GM19351 (cell line): Measurements from ENCODE around the gene SPEF2.
"Not testable (repeated sequence)": the region's sequence is repeated elsewhere in the genome, so short reads cannot be mapped to it uniquely, and the experiment has no call there.

Experiments
- ATAC-seq: cut with Tn5 transposase; IDR thresholded peaks from one replicate; pipeline ENCODE4 v1.9.1; 2021; ENCODE audit warnings: mild to moderate bottlenecking, moderate library complexity; ENCODE audit not compliant: unreplicated experiment

Gene SPEF2

DNA sequence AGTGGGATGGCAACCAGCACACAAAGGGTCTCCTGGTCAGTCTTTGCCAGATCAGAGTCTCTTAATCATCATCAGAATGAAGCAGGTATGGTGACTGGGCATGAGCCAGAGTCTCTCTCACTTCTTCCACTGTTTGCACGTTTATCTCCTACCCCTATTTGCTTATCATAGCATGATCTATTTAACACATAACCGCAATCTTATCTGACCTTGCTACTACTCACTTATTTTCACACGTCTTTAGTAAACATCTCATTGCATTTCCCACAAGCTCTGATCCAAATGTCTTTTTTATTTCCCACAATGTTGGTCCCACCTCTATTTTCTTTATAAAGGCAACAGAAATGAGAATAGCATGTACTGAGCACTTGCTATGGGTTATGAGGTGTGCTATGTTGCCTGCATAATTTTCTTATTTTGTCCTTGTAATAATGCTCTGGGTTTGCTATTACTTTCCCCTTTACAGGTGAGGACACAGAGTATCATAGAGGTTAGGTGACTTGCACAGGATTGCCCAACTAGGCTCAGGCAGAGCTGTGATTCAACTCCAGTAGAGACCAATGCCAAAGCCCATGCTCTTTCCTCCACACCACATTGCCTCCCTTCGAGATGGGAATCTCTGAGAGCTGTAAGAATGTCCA lies 199.3 kb downstream of the SPEF2 start:
- no peak for ATAC-seq

DNA sequence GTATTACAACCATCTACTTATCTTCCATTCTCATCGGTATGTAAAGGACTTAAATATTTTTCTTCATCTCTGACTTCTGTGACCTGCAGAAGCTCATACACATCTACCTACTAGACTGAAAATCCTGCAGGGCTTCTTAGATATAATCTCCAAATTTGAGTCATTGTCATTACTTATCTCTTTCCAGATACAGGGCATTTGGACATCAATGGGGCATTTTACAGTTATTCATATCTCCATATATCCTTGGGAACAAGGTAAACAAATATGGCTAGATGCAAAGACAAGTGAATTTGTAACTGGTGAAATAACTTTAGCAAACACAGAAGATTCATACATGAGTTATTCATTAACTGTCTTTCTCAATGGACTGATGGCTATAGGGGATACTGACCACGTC lies 201.4 kb downstream of the SPEF2 start:
- no peak for ATAC-seq

DNA sequence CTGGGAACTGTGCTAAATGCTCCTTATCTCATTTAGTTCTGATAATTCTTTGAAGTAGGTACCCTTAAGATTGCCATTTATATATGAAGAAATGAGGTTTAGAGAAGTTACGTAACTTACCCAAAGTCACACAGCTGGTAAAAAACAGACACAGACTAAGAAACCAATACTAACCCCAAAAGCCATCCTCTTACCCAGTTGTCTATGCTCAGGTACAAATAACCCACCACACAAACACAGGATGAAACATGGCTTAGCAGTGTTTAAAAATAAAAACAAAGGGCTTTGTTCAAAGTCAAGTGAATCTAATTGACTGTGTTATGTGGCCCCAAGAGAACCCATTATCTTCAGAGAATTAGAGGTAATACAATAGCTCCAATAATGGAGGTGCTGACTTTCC lies 202.0 kb downstream of the SPEF2 start:
- ATAC-seq, result no peak

DNA sequence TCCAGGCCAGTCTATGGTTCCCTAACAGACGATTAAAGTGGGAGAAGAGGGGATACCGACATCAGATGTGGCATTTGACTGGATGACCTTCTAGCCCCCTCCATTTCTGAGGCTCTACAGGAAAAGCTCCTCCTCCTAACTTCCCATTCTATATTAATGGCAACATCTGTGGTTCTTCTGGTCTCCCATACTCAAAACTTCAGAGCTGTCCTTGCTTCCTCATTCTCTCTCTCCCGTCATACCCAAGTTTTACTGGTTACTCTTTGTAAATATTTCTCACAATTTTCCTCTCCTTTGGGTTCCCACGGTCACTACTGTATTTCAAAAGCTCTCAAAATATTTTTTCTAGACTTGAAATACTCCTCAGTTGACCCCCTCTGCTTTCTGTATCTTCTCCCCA lies 203.1 kb downstream of the SPEF2 start:
- ATAC-seq, result no peak

DNA sequence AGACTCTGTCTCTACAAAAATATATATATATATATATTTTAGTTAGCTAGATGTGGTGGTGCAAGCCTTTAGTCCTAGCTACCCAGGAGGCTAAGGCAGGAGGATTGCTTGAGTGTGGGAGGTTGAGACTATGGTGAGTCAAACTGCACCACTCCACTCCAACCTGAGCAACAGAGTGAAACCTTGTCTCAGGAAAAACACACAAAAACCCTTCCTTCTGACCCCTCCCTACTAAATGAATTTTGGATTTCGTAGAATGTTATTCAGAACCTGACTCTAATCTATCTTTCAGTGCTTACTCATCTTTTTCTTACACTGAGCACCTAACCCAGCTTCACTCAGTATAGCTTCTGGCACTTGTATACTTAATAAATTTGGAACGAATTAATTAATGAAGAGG lies 203.8 kb downstream of the SPEF2 start:
- no peak for ATAC-seq

DNA sequence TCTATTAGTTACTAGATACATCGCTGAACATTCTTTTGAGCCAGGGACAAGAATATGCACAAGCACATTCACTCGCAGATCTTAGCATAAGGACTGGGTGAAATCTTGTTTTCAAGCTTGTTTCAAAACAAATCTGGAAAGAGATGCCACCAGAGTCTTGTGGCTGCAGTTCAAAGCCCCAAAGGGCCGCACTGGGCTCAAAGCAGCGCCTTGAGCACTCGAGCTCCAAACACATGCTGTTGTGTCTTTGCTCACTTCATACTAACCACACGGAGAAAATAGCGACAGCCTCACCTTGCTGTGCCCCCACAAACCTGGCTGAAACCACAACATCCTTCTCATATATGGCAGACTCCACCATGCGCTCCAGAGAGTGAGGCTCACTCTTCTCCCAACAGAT lies 204.8 kb downstream of the SPEF2 start:
- no peak for ATAC-seq

DNA sequence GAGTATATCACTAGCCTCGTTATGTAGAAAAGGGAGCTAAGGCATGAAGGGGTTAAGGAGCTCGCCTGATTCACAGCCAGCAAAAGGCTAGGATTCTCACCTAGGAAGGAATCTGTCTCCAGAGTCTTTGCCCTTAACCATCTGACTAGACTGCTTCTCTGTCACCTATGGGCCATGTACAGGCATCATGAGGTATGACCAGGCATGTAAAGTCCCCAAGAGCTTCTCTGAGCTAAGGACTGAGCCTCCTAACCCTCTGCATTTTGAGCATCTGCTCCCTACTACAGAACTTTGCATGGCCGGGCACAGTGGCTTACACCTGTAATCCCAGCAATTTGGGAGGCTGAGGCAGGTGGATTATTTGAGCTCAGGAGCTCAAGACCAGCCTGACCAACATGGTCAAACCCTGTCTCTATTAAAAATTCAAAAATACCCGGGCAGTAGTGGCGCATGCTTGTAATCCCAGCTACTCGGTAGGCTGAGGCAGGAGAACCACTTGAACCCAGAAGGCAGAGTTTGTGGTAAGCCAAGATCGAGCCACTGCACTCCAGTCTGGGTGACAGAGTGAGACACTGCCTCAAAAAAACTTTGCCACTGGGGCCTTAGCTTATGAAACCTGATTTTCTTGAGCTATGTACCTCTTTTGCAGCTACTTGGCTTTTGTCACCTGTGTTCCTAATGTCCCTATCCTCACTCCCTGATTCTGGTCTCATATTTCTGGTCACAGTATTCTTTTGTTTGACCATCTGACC lies 205.9 kb downstream of the SPEF2 start:
- ATAC-seq, result no peak

DNA sequence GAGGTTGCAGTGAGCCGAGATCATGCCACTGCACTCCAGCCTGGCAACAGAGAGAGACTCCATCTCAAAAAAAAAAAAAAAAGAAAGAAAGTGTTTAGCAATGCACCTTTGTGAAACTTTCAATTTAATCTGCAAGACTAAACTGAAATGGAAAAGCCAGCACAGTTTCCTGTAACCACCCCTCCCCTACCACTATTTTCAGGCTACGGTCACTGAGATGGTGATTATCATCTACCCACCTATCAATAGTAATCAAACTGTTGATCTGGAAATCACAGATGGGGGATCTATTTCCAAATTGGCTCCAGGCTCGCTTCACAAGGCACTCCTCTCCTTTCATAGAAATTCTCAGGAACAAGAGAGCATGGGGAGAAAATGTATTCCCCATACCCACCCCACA lies 208.4 kb downstream of the SPEF2 start:
- no peak for ATAC-seq

DNA sequence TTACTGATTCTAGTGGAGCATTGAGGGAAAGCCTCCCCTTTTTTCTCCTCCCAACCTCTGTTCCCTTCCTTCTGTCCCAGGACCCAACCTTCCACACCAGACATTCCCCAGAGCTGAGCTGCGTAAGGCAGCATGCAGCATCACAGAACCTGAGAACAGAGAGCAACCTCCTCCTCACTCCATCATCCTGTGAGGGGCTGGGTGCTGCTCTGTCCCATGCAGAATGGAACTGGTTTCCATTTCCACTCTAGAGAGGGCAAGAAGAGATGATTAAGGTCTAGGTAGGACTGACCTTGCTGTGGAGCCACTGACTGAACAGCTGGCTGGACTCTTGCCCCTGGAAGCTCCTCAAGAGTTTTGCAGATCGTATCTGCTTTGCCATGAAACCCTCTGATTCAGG lies 208.9 kb downstream of the SPEF2 start:
- ATAC-seq, result no peak

DNA sequence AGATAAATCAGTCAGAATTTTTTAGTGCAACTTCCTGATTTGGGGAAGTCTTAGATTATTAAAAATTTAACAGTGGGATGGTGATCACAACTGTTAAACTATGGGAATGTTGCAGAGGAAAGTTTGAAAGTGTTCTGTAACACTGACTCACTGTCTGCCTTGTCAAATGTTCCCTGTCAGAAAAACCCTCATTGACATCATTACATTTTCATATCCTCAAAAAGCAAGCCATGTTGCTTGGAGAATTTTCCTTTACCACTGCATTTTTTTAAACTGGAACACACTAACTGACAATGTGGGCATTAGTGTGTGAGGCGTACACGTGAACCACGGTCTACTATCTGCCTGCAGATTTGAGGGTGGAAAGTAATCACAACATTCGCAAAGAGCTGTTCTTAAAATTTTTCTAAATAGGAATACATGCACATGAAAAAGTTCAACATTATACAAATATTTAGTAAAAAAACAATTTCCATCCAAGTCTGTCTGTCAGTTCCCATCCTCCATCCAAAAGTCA lies 210.5 kb downstream of the SPEF2 start:
- ATAC-seq, result no peak

DNA sequence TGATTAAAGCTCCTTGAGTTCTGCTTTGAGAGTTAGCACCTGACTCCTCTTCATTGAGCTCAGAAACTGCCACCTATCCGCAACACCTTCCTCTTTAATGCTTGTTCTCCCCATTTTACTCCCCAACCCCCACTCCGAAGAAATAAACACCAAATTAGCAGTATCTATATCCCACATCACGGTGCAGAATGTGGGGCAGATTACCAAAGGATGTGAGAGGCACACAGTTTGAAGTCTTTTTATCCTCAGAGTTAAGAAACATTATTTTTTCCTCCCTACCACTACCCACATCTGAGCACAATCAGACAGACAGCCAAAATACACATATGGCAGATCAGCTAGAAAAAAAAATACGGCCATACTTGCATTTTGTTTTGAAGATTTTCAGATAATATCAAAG lies 212.9 kb downstream of the SPEF2 start:
- ATAC-seq, result no peak

DNA sequence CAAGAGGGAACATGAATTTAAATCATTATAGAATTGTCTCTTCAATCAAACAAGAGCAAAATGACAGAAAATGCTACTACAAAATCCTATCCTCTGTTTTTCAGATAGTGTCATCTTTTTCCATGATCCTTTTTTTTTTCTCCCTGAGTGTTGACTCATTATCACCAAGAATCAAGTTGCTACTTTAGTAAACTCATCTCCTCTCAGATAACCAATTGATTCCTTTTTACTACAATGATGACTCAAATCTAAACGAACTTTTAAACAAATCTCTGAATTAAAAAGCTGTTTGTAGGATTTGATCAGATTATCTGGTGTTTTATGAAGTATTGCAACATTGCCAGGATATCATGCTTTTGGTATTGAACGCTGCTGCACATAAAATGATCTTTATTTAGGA lies 215.1 kb downstream of the SPEF2 start:
- ATAC-seq, result no peak

DNA sequence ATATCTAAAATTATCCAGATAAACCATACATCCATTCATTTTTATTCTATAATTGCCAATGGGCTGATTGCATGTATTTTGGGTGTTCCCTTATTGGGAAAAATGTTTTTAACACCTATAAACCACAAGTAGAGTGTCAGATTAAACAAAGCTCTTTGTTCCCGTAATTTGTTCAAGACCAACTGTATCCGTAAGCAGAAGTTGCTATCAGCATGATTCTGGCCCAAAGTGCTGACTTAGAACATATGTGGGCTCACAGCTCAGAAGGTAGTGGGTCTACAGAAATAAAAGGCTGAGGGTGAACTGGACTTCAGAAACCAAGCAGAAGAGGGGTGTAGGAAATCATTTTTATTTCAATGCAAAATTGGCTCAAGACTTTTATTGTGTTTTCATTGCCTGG lies 215.6 kb downstream of the SPEF2 start:
- ATAC-seq, result no peak

DNA sequence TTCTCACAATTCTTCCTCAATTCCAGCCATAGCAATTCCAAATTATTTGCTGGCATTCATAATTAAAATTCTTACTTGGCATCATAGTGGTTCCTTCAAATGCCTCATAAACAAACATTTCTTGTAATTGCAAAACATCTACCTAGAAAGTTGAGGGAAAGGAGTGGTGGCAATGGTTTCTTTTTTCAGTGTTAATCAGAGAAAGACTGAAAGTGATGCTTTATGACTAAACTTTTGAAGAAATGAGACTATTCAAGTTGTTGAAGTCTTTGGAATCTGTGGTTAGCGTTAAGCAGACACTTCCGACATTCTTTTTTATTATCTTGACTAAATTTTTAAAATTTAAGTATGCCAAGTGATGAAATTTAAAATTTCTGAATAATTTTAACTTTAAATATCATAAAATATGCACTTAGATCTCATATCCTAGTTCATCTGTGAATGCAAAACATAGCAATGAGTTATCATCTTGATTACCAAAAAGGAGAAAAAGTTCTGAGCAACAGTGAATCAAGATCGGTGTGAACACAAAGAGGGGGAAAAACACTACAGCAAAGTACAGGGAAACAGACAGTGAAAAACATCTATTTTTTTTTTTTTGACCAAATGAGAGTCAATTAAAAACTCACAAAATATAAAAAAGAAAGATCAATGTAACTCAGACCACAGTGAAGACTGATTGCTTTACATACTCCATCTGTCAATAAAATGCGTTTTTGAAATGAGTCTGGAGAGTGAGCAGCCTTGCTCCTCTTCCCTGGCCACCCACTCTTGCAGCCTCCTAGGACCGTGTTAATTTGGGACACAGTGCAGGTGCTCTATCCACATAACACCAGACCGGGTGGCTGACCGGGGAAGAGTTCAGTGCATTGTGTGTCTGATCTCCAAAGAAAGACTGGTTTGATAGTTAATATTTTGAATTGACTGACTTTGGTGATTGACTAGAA lies 218.4 kb downstream of the SPEF2 start:
- ATAC-seq, result peak; percentile 72

DNA sequence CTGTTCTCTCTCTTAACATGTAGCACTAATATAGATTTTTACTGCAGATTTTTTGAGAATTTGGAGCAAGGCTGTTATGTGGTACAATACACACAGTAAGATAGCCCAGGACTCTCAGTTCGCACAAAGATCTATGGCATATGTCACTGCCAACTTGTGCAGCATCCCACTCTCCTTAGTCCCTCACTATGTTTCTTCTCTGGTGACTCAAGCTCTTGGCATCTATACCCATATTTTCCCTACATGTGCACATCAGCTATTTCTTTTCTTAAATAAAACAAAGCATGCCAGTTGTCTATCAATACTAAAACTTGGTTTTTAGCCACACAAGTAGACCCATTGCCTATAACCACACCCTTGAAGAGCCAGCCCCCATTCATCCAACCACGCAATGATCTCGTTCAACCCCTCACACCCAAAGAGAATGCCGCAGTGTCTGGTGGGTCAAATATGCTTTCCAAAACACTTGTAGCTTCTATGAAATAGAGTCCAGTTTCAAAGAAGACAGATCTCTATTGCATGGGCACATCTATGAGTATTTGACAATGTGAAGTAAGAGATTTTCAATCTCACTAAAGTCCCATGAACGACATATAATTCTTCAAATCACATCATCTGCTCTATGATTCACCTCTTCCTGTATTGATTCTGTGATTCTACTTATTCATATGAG lies 220.8 kb downstream of the SPEF2 start:
- no peak for ATAC-seq

DNA sequence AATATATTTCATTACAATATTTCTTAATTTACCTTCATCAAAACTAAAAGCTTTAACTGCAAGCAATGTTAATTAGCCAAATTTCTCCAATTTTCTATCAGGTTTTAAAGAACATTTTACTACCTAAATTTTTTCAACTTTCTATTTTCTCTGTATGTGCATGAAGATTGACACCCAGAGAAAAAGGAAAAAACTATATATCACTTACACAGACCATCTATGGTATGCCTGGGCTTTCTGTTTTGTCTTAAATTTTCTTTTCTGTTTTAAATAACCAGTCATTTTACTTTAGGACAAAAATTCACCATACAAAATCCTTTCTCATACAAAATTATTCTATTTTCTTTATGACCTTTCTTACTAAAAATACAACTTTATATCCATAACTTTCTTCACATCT lies 225.2 kb downstream of the SPEF2 start:
- no peak for ATAC-seq

DNA sequence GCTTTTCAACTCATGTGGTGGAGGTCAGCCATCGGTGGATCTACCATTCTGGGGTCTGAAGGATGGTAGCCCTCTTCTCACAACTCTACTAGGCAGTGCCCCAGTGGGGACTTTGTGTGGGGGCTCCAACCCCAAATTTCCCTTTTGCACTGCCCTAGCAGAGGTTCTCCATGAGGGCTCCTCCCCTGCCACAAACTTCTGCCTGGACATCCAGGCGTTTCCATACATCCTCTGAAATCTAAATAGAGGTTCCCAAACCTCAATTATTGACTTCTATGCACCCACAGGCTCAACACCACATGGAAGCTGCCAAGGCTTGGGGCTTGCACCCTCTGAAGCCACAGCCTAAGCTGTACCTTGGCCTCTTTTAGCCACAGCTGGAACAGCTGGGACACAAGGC lies 227.8 kb downstream of the SPEF2 start:
- ATAC-seq, result not testable (repeated sequence)

DNA sequence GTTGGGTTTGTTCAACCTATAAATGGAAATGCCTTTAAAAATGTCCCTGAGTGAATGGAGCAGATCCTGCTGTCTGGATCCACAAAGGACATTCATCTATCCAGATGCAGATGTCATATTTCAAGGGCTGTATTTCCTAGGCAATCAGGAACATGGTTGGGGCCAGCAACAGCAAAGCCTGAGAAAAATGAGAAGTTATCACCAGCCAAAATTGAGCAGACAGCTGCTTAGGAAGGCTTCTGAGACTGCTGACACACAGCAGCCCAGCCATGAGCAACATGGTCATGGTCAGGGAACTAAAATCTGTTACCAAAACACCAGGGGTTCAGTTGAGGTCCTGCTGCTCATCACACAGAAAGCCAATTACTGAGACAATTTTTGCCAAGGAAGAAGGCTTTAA lies 229.8 kb downstream of the SPEF2 start:
- no peak for ATAC-seq

DNA sequence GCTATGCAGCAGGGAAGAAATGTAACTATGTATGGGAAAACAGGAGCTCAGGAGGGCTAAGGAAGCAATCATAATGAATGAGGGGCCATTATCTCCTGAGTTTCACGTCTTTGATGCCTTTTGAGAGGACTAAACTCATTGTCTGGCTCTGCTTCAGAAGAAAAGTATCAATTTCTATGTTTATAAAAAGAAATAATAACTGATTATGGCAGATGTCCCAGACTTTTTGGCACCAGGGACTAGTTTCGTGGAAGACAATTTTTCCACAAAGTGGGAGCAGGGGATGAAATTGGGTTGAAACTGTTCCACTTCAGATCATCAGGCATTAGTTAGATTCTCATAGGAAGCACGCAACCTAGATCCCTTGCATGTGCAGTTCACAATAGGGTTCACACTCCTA lies 230.3 kb downstream of the SPEF2 start:
- no peak for ATAC-seq

DNA sequence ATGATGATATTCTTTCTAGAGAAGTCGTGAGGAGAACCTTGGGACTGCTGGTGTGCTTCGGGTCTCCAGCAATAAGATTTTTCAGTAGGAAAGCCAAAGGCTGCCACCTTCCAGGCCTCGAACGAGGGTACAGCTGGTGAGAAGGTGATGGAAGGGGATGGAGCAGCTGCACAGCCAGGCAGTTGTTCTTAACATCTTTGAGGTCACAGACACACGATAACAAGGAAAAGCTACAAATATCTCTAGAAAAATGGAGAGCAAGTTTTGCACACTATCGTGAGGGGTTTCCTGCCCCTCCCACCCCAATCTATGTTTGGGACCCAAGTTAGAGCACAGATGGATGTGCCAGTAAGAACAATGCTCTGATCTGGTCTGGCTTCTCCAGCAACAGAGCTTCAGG lies 232.2 kb downstream of the SPEF2 start:
- no peak for ATAC-seq
